Measurements from ENCODE around the gene RNF2.

The RNF2 gene

DNA sequence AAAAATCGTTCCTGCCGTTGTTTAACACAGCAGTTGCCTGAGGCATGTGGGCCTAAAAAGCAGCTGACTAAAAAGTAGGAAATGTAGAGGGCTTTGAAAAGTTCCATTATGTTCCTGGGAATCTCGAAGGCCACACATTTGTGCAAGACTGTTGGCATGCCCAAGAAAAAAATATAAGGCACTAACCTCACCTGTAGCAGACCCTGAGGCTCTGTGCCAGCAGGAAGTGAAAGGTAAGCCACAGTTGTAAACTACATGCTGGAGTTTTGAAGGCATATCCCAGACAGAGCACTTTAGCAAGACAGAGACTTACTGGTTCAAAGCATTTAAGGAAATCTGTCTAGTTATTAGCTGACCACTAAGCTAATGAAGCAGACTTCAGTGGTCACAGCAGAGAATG lies 58.7 kb downstream of the RNF2 start:
- DNase-seq = no peak

- no peak for DNase-seq
These were observed 59.8 kb downstream of the RNF2 start for GRCh38 chr1:185105121-185105520.

- no peak for DNase-seq
These were observed 63.0 kb downstream of the RNF2 start for GRCh38 chr1:185108321-185108720.

DNA sequence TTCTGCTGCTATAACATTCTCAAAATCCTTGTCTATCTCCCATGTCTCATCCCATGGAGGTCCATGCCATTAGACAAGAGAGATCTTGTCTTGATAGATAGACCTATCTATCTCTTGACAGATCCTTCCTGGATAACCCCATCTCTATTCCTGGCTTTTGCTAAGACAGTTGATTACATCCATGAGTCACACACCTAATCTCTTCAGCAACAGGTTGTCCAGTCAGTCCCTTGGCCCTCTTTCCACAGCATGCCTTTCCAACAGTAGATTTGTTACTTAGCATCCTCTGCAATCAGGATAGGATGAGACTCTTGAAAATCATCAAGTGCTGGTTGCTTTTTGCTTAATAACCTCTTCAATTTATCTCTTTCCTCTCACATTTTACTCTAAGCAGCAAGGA lies 64.8 kb downstream of the RNF2 start:
- DNase-seq = no peak

DNA sequence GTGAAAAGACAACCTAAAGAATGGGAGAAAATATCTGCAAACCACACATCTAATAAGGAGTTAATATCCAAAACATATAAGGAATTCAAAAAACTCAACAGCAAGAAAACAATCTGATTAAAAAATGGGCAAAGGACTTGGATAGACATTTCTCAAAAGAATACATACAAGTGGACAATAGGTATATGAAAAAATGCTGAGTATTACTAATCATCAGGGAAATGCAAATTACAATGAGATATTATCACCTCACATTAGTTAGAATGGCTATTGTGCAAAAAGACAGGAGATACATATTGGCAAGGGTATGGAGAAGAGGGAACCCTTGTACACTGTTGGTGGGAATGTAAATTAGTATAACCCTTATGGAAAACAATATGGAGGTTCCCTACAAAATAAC lies 66.5 kb downstream of the RNF2 start:
- DNase-seq = no peak

DNA sequence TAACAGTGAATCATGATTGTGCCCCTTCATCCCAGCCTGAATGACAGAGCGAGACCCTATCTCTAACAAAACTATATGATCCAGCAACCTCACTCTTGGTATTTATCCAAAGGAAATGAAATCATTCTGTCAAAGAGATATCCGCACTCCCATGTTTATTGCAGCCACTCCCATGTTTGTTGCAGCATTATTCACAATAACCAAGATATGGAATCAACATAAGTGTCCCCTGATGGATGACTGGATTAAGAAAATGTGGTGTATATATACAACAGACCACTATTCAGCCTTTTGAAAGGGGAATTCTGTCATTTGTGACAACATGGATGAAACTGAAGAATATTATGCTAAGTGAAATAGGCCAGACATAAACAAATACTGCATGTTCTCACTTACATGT lies 67.0 kb downstream of the RNF2 start:
- DNase-seq = no peak

- DNase-seq = no peak
These were observed 84.3 kb downstream of the RNF2 start for GRCh38 chr1:185129708-185130107.

- DNase-seq = no peak
These were observed 87.2 kb downstream of the RNF2 start for GRCh38 chr1:185132534-185132933.

- no peak for DNase-seq
These were observed 92.7 kb downstream of the RNF2 start for GRCh38 chr1:185137896-185138545.

GRCh38 chr1:185139246-185139645 lies 93.9 kb downstream of the RNF2 start:
- no peak for DNase-seq

GRCh38 chr1:185144233-185144632 lies 98.9 kb downstream of the RNF2 start:
- no peak for DNase-seq

GRCh38 chr1:185151215-185151614 lies 105.9 kb downstream of the RNF2 start:
- DNase-seq = no peak

Measured in CD4-positive, alpha-beta T cell treated with Interleukin-15 for 1 hour (primary cell).